Smooth muscle cell (in vitro differentiated cells): ENCODE measurements around the gene NRDE2. TPM values are rescaled to one million over a fixed set of nuclear protein-coding genes. Genes with fewer than 3 reads are reported as not detected.
"Not testable (repeated sequence)": the region's sequence is repeated elsewhere in the genome, so short reads cannot be mapped to it uniquely, and the experiment has no call there.

Experiments used
- DNase-seq: peaks from one replicate; lab custom pipeline; 2025; ENCODE audit not compliant: unreplicated experiment; lab: John Stamatoyannopoulos, UW
- H2AFZ ChIP-seq: fragments of 200-600 bp; sonication (generic); 2 replicates; pipeline ENCODE4 v1.6.0; 2016; ENCODE audit warnings: antibody characterized with exemption, low read depth, mild to moderate bottlenecking
- H3F3A ChIP-seq: fragments of 200-600 bp; sonication (generic); 2 replicates; pipeline ENCODE4 v1.6.0; 2017; ENCODE audit warnings: antibody characterized with exemption, low read depth
- H3K27ac ChIP-seq: fragments of 200-600 bp; sonication (generic); 2 replicates; pipeline ENCODE4 v1.5.1; 2016; ENCODE audit warnings: low read depth, mild to moderate bottlenecking
- H3K27me3 ChIP-seq: fragments of 200-600 bp; sonication (generic); 2 replicates; pipeline ENCODE4 v1.6.1; 2016; ENCODE audit warnings: low read depth, mild to moderate bottlenecking
- H3K36me3 ChIP-seq: fragments of 200-600 bp; sonication (generic); 2 replicates; pipeline ENCODE4 v1.5.1; 2016; ENCODE audit warnings: low read depth
- H3K4me1 ChIP-seq: fragments of 200-600 bp; sonication (generic); 2 replicates; pipeline ENCODE4 v1.5.1; 2016; ENCODE audit warnings: low read depth
- H3K4me2 ChIP-seq: fragments of 200-600 bp; sonication (generic); 2 replicates; pipeline ENCODE4 v1.6.0; 2016; ENCODE audit warnings: mild to moderate bottlenecking
- H3K4me3 ChIP-seq: fragments of 200-600 bp; sonication (generic); 2 replicates; pipeline ENCODE4 v1.5.1; 2016; ENCODE audit warnings: mild to moderate bottlenecking
- H3K79me2 ChIP-seq: fragments of 200-600 bp; sonication (generic); 2 replicates; pipeline ENCODE4 v1.6.0; 2016; ENCODE audit warnings: low read depth, mild to moderate bottlenecking
- H3K9ac ChIP-seq: fragments of 200-600 bp; sonication (generic); 2 replicates; pipeline ENCODE4 v1.6.0; 2016; ENCODE audit warnings: low read depth
- H3K9me3 ChIP-seq: fragments of 200-600 bp; sonication (generic); replicated peaks from 2 replicates; pipeline ENCODE4 v1.5.1; 2016; ENCODE audit warnings: low read depth
- H4K20me1 ChIP-seq: fragments of 200-600 bp; sonication (generic); 2 replicates; pipeline ENCODE4 v1.6.0; 2016; ENCODE audit warnings: low read depth
- CTCF ChIP-seq: fragments of 200-600 bp; sonication (generic); IDR thresholded peaks from 2 replicates; pipeline ENCODE4 v1.5.1; 2017; ENCODE audit warnings: borderline replicate concordance, mild to moderate bottlenecking, antibody characterized with exemption; ENCODE audit not compliant: insufficient read depth, poor library complexity, severe bottlenecking
- WGBS: methylation state at CpG from one replicate; pipeline ENCODE4 v1.1.7; 2016; ENCODE audit warnings: low lambda C conversion rate; 5-methylcytosine and 5-hydroxymethylcytosine counted together
- polyA plus RNA-seq: library from polyadenylated mRNA; unstranded; fragments of >200 nt; fragmentation: Nextera tagmentation; extraction: Ambion mirVana; gene quantifications from 2 replicates; pipeline ENCODE4 v1.2.1, GENCODE V29; 2016
- total RNA-seq: library from RNA; depleted of rRNA; stranded (reverse); fragments of >200 nt; gene quantifications from 2 replicates; pipeline ENCODE4 v1.2.3, GENCODE V29; 2014

NRDE2 gene
- total and polyA plus RNA-seq, 2 experiments from 2014 or later = 8.0 to 9.9 TPM

- TF ChIP-seq CTCF = no peak
- Histone ChIP-seq H3F3A (no peaks in the 10 kb centered on the region), H3K4me3 (no peak overlapping the region), H3K9me3 (no peaks in the 10 kb centered on the region), H4K20me1 (no peaks in the 10 kb centered on the region), H3K9ac (no peak overlapping the region), H3K27ac (no peak overlapping the region), H3K27me3 (no peaks in the 10 kb centered on the region), H3K79me2 (no peaks in the 10 kb centered on the region), H3K36me3 (no peaks in the 10 kb centered on the region), H2AFZ (no peak overlapping the region), H3K4me1 (no peaks in the 10 kb centered on the region), H3K4me2 (no peak overlapping the region)
- no peak for DNase-seq
Measured at GRCh38 chr14:90345239-90345557, 13.5 kb upstream of the NRDE2 start.

GRCh38 chr14:90344331-90345238 is 12.8 kb upstream of the NRDE2 start:
- Histone ChIP-seq H2AFZ (no peak overlapping the region), H3K9me3 (no peaks in the 10 kb centered on the region), H3K9ac (no peak overlapping the region), H3K36me3 (no peaks in the 10 kb centered on the region), H3K4me2 (no peak overlapping the region), H3K27me3 (no peaks in the 10 kb centered on the region), H3F3A (no peaks in the 10 kb centered on the region), H3K27ac (no peak overlapping the region), H4K20me1 (no peaks in the 10 kb centered on the region), H3K79me2 (no peaks in the 10 kb centered on the region), H3K4me3 (no peak overlapping the region), H3K4me1 (no peaks in the 10 kb centered on the region)
- 84% methylated on average over 10 of the region's 10 CpGs for WGBS
- no peak for DNase-seq
- no peak for TF ChIP-seq CTCF

GRCh38 chr14:90342327-90342726 is 10.6 kb upstream of the NRDE2 start:
- no peak for DNase-seq
- H3K36me3 ChIP-seq = no peaks in the 10 kb centered on the region
- TF ChIP-seq CTCF = no peak
- H2AFZ ChIP-seq = no peak overlapping the region
- H3K9me3 ChIP-seq = no peaks in the 10 kb centered on the region
- H3K79me2 ChIP-seq = no peaks in the 10 kb centered on the region
- no peaks in the 10 kb centered on the region for H3K4me1 ChIP-seq
- no peaks in the 10 kb centered on the region for H4K20me1 ChIP-seq
- H3K9ac ChIP-seq = no peak overlapping the region
- H3K27ac ChIP-seq = no peak overlapping the region
- no peaks in the 10 kb centered on the region for H3F3A ChIP-seq
- H3K4me3 ChIP-seq = no peak overlapping the region
- peaks cover 7% of the 10 kb centered on the region for H3K27me3 ChIP-seq
- 78% methylated on average over 4 of the region's 4 CpGs for WGBS
- H3K4me2 ChIP-seq = no peak overlapping the region

GRCh38 chr14:90341784-90342183 is 10.0 kb upstream of the NRDE2 start:
- H3K9ac ChIP-seq = no peak overlapping the region
- WGBS = 93% methylated on average over 7 of the region's 7 CpGs
- no peak for DNase-seq
- peaks cover 13% of the 10 kb centered on the region for H3K27me3 ChIP-seq
- H3F3A ChIP-seq = no peaks in the 10 kb centered on the region
- no peaks in the 10 kb centered on the region for H3K36me3 ChIP-seq
- H3K4me2 ChIP-seq = no peak overlapping the region
- no peaks in the 10 kb centered on the region for H3K4me1 ChIP-seq
- H2AFZ ChIP-seq = no peak overlapping the region
- H4K20me1 ChIP-seq = no peaks in the 10 kb centered on the region
- TF ChIP-seq CTCF = no peak
- H3K9me3 ChIP-seq = no peaks in the 10 kb centered on the region
- no peak overlapping the region for H3K27ac ChIP-seq
- no peaks in the 10 kb centered on the region for H3K79me2 ChIP-seq
- H3K4me3 ChIP-seq = no peak overlapping the region

GRCh38 chr14:90341232-90341631 is 9.5 kb upstream of the NRDE2 start:
- H3K27me3 ChIP-seq = peaks cover 18% of the 10 kb centered on the region
- not testable (repeated sequence) for H3K27ac ChIP-seq, H2AFZ ChIP-seq, DNase-seq, H3K9ac ChIP-seq, H3K4me3 ChIP-seq, H4K20me1 ChIP-seq, H3K36me3 ChIP-seq, H3K4me2 ChIP-seq, H3K9me3 ChIP-seq, H3K4me1 ChIP-seq, H3F3A ChIP-seq, H3K79me2 ChIP-seq
- WGBS = 73% methylated on average over 5 of the region's 5 CpGs
